ENCODE data around the gene ALDH3B1.

Gene ALDH3B1

DNA sequence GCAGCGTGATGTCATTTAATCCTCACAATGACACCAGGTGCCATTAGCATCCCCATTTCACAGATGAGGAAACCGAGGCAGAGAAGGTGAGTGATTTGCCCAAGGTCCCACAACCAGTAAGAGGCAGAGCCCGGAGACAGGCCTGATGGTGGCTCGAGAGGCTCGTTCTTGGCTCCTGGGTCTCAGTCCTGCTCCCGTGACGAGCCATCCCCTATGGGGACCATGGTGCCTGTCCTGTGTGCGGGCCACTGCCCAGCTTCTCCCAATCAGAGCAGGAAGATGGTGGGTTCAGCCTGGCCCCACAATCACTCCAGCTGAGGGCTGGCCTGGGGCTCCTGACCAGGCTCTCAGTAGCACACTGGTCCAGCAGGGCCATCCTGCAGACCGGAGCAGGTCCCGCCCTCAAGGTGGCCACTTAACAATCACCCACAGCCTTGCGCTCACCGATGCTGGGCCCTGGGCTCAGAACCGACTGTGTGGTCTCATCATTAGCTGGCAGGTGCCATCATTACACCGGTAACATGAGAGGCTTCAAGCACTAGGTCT is 3.6 kb downstream of the ALDH3B1 start:
- no peak for DNase-seq

DNA sequence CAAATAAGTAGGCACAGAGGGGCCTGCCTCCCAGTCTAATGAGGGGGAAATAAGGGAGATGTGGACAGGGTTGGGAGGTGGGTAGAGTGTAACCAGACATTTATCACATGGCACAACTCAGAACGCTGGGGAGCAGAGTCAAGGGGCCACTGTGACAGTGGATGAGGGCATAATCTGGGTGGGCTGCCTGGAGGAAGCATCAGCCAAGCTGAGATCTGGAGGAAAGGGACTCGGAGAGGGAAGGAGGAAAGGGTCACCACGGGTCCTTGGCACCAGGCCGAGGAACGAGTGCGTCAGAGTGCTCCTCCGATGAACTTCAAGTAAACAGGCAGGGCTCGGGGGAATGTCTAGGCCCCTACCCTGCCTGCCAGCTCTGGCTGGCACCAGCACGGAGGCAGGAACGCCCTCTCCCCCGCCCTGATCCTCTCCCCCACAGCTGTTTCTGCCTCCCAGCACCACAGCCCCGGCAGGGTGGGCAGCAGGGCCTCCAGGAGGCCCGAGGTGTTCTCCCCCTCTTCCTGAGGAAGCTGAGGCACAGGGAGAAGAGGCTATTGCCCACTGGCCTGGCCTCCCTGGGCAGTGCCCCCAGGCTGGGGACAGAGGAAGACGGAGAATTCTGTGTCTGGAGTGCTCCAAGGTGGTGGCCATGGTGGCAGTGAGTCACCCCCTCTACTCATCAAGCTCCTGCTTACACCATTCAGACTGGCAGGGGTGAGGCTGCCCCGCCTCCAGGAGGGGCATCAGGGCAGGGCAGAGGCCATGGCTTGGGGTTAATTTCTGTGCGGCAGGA is 4.2 kb downstream of the ALDH3B1 start:
- peak; percentile 64 to 82 (median 76) for DNase-seq

DNA sequence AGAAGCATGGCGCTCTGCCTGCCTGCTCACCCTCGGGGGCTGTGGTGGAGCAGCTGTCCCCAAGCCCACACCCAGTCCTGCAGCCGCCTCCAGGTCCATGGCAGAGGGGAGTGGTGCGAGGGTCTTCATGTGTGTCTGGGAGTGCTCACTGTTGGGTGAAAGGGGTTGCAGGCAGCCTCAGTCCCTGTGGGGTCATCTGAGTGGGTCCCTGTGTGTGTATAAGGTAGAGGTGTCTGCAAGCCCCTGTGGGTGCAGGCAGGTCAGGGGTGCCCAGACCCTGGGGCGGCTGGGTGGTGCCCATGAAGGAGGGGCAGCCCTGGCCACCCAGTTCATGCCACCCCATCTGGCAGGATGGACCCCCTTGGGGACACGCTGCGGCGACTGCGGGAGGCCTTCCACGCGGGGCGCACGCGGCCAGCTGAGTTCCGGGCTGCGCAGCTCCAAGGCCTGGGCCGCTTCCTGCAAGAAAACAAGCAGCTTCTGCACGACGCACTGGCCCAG is 4.9 kb downstream of the ALDH3B1 start:
- no peak for DNase-seq

DNA sequence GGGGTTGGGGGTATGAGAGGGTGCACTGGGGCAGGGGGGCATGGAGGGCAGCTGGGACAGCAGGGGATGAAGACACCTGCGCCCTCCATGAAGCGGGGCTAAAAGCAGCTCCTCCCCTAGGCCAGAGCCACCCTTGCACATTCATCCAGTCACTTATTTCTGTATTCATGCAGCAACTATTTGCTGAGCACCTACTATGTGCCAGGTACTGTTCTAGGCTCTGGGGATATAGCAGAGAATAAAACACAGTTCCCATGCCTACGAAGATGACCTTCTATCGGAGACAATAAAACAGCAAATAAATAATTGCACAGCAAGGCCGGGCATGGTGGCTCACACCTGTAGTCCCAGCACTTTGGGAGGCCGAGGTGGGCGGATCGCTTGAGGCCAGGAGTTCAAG is 5.3 kb downstream of the ALDH3B1 start:
- no peak for DNase-seq

DNA sequence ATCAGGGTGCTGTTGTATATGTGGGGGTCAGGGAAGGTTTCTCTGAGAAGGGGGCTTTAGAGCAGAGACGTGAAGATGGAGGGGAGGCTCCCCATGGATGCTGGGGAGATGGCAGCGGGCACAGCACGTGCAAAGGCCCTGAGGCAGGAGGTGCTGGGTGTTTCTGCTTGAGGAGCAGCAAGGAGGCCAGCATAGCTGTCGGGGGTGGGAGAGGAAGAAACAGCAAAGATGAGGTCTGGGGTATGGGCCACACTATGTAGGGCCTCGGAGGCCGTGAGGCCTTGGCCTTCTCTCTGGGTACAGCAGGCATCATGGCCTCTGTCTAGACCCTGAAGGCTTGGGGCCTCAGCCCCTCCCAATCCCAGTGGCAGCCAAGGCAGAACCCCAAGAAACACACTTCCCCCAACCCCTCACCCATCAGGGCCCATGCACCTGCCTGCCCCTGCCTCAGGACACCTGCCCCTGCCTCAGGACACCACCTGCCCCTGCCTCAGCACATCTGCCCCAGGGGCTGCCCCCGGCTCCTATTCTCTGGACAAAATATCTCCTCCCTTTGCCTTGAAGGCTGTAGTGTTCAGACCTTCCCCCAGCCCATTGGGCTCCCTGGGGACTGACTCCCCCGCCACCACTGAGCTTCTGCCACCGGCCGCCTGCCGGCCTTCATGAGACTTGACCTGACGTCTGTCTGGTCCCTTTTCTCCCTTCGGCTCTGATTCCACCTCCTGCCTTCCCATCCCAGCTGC is 6.2 kb downstream of the ALDH3B1 start:
- no peak for DNase-seq

DNA sequence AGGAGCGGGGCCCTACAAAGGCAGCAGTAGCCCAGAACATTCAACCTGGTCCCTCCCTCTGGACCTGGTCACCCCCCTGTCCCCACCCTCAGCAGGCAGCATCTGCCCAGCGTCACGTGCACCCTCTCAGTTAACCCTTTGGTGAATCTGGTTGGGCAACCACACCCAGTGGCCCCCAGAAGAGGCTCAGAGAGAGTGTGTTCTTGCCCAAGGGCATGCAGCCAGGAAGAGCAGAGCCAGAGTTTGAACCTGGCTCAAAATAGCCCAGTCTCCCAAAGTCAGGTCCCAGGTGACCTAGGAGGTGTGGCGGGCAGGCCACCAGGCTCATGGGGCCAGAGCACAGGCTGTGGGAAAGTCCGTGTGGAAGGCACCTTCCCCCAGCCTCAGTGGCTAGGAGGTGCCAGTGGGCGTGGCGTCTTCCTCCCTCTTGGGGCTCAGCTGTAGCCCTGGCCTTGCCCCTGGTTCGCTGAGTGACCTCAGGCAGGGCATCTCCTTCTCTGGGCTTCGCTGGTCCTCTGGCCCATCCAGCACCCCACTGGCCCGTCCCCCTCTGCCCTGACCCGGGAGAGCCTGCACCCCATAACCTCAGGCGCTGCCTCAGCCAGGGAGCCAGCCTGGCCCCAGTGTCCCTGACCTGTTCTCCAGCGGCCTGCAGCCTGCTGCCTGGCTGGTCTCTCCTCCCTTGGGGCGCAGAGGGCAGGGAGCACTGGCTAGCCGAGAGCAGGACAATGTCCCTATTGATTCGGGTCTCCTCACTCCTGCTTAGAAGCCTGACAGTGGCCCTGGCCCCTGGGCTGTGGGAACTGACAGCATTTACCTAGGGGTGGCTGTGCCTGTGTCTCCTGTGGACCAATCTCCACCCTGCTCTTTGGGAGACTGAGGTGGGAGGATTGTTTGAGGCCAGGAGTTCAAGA is 7.0 kb downstream of the ALDH3B1 start:
- DNase-seq = no peak

DNA sequence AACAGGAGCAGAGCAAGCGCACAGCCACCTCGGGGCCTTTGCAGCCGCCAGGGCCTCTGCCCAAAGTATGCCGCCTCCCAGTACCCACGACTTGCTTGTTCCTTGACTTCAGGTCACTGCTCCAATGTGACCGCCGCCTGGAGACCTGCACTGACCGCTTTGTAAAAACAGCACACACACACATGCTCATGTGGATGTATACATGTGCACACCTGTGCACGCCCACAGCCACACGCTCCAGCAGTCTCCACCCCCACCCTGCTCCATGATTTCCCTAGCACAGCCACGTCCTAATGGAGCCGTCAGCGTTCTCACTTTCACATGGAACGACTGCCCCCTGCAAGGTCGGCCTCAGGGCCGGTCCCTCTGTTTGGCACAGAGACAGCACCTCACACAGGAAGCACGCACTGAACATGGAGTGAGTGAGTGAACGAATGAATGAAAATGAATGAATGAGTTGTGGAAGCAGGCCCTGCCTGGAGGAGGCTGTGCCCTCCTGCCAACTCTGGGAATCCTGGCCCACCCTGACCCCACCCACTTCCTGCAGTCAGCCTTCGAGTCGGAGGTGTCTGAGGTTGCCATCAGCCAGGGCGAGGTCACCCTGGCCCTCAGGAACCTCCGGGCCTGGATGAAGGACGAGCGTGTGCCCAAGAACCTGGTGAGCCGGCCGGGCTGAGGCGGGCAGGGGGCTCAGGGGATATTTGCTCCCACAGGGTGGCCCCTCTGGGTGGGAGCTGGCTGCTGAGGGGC is 8.0 kb downstream of the ALDH3B1 start:
- DNase-seq = no peak

DNA sequence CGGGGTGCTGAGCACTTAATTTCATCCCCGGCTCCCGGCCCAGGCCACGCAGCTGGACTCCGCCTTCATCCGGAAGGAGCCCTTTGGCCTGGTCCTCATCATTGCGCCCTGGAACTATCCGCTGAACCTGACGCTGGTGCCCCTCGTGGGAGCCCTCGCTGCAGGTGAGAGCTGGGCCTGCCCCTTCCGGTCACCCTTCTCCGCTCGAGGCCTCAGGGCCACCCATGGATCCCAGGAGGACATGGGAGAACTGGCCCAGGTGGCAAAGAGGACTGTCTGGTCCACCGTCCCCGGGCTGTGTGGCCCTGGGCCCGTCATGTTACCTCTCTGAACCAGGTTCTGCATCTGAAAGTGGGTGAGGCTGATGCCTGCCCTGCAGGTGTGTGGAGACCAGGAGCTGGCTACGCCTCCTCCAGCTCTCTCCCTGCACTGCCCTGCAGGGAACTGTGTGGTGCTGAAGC is 8.6 kb downstream of the ALDH3B1 start:
- DNase-seq = no peak

DNA sequence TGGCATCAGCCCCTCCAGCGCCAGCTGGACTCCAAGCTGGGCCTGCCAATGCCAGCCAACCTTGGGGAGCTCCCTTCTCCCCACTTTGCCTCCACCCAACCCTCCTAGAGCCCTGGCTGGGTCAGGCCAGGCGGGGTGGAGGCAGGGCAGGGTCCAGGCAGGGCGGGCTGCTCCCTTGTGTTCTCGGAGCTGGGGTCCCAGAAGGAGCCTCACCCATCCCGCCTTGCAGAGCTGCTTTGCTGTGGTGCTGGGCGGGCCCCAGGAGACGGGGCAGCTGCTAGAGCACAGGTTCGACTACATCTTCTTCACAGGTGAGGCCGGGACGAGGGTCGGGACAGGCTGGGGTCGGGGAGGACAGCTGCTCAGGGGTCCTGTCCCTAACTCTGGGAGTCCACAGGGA is 9.4 kb downstream of the ALDH3B1 start:
- DNase-seq = no peak

DNA sequence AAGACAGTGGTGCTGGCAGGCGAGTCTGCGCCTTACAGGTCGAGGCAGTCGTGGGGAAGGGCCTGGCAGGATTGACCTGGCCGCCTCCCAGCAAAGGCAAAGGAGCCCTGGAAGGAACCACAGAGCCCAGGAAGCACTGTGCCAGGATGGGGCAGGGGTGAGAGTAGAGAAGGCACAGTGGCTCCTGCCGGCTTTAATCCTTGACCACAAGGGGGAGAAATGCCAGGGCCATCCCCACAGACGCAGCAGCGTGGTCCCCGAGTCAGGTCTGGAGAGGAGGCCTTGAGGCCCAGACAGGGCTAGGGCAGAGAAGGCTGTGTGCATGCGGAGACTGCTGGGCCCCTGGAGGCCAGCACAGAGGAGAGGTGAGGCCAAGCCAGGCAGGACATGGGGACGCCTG is 10.4 kb downstream of the ALDH3B1 start:
- peak in 2 of 4 experiments; percentile 37 to 40 for DNase-seq

DNA sequence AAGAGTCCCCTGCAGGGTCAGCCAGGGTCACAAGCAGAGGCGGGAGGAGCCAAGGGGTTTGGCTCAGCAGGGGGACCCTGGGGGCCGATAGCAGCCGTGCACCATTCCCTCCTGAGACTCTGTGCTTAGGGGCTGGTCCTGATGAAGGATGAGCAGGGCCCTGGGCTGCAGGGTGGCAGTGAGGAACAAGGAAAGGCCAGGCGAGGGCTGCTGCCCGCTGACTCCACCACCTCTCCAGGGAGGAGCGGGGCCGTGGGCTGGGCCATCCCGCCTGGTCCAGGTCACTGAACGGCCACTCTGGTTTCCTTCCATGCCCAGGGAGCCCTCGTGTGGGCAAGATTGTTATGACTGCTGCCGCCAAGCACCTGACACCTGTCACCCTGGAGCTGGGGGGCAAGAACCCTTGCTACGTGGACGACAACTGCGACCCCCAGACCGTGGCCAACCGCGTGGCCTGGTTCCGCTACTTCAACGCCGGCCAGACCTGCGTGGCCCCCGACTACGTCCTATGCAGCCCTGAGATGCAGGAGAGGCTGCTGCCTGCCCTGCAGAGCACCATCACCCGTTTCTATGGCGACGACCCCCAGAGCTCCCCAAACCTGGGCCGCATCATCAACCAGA is 11.2 kb downstream of the ALDH3B1 start:
- DNase-seq = no peak

DNA sequence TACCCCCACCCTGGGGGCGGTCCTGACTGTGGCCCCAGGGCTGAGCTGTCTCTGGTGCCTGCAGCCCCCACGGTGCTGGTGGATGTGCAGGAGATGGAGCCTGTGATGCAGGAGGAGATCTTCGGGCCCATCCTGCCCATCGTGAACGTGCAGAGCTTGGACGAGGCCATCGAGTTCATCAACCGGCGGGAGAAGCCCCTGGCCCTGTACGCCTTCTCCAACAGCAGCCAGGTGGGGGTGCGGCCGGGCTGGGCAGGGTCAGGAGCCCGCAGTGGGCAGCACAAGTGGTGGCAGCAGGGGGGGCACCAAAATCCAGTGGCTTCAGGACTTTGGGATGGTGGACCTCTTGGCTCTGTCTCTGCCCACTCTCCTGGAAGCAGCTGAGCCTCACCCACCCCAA is 12.4 kb downstream of the ALDH3B1 start:
- no peak for DNase-seq

DNA sequence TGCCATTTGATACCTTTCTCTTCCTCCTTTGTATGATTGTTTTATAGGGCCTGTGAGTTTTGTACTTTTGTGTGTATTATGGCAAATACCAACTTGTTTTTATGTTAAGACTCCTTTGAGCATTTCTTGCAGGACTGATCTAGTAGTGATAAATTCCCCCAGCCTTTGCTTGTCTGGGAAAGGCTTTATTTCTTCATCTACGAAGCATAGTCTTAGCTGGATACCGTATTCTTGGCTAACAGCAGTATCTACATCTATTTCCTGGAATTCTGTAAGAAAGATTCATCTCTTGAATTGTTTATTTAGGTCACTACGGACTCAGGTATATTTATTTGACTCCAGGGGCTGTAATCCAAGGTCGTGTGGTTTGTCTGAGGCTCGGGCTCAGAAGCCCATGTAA is 14.4 kb downstream of the ALDH3B1 start:
- DNase-seq = no peak

DNA sequence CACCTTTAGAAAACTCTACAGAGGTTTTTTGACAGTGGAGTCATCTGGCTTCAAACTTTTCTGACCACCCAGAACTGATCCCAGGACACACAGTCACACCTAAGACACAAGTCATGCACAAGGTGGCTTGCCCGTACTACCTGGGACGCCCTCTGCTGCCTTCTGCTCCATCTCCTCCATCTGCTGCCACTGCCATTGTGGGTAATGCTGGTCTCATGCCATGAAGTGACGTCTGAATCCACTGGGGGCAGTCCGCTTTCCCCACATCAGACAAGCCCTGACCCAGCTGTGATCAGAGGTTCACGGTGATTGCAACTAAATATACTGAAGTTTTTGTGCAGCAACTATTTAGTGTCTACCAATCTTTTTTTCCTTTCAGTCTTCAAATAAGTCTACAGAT is 14.9 kb downstream of the ALDH3B1 start:
- DNase-seq = no peak

DNA sequence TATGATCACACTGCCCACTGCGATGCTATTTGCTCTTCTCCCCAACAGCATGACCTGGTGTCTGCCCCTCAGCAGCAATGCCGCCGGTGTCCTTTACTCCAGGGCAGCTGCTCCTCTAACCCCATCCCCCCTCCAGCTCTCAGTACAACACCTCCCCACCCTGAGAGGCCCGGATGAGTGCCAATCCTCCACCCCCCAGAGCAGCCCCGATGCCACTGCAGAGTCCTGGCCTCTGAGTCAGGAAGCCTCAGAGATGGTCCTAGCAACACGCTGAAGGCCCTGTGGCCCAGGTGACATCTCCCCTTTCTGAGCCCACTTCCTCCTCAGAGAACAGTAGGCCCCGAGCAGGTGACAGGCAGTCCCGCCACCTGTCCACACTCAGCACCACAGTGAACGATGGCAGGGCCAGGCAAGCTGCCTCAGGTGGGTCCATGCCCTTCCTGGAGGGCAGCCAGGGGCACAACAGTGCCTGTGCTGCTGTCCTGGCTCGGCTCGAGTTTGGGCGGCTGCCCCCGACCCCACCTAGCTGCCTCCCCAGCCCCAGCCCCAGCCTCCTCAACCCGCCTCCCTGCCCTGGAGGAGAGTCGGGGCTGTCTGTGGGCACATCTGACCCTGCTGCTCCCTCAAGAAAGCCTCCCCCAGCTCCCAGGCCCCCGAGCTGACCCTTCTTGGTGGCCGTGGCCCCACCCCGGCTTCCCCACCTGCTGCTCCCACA is 16.4 kb downstream of the ALDH3B1 start:
- DNase-seq = no peak

DNA sequence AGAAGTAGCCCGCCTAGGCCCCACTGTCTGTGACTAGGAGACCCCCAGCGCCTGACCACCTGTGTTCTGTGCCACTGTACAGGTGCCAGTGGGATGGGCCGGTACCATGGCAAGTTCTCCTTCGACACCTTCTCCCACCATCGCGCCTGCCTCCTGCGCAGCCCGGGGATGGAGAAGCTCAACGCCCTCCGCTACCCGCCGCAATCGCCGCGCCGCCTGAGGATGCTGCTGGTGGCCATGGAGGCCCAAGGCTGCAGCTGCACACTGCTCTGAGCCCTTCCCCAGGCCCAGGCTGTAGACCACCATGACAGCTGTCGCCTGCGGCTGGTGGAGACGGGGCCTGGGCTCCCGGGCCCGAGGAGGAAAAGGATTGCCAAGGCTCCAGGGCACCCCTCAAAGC is 17.5 kb downstream of the ALDH3B1 start:
- DNase-seq = no peak

DNA sequence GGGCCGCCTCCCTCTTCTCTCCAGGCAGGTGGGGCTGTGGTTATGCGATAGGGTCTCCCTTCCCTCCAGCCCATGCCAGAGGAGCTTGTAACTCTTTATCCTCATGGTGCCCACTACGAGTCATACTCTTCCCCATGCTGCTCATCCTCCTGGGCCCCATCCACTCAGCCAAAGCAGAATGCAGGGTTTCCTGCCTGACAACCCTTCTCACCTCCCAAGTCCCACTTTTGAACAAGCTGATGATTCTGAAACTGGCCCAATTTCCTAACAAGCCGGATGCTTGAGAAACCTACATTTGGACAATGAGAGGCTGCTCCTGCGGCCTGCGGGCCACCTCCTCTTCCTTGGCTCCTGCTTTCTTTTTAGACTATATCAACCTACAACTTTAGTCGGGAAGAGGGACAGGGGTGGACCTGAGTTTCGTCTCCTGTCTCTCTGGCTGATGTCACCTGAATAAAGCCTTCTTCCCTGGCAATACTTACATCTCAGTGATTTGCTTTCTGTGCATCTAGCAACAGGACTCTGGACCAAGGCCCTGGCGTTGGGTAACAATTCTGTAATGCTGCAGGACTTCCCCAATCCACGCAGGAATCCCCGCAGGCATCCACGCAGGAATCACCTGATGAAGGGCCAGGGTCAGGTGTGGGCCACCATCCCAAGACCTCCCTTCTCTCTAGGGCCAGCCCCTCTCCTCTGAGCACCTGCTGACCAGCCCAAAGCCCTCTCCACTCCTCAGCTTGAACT is 18.8 kb downstream of the ALDH3B1 start:
- peak in 1 of 4 experiments; percentile 54 for DNase-seq

DNA sequence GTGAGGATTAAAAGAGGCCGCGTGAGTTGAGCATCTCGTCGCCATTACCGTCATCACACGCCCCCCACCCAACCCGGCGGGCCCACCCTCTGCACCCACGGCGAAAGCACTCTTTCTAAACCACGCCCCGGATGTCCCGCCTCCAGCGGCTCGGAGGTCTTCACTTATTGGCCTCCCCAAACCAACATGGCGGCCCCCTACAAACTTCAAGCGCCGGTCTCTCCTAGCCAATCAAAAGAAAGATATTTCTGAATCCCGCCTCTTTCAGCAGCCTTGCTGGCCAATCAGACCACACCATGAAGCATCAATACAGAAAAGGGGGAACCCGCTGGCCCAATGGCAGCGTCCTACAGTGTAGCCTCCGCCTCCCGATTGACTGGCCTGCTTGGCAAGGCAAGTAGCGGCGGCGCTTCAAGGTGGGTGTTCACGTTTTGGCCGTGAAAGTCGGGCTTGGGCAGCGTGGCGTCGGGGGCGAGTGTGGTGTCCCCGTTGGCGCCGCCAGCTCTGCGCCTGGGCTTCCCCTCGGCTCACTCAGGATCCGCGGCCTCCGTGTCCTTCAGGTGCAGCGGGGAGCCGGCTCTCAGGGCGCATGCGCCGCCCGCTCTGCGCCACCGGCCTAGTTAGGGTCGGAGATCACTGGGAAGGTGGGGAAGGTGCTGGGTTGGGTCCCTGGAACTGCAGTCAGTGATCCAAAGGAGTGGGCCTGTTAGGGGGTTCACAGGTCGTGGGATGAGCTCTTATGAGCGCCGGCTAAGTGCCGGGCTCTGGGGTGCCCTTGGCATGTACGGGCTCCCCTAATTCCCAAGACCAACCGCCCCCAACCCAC is 20.4 kb downstream of the ALDH3B1 start, which contains the start of gene NDUFS8:
Gene NDUFS8 (plus strand): TSS at position 364 of the 826 bp plus-strand sequence. CDS start 1,471 bp downstream, outside the sequence.
- peak; percentile 97 to 99 (median 98) for DNase-seq

DNA sequence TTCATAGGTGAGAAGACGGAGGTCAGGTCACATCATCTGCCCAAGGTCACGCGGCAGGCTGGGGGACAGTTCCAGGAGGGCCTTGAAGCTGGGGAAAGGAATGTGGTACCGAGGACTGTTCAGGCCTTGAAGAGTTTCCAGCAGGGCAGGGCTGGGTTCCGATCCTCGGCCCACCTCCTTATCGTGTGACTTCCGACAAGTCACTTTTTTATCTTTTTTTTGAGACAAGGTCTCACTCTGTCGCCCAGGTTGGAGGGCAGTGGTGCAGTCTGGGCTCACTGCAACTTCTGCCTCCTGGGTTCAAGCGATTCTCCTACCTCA is 21.0 kb downstream of the ALDH3B1 start:
- peak in 2 of 4 experiments; percentile 38 to 56 for DNase-seq

Data from suppressor macrophage (primary cell).